Left ventricle myocardium inferior (tissue), 1 donor: ENCODE data around the gene MUS81. TPM values are rescaled to one million over a fixed set of nuclear protein-coding genes. Genes with fewer than 3 reads are reported as not detected.

ENCODE experiments used
- DNase-seq: peaks from one replicate; pipeline ENCODE4 v3.0.0-alpha.2; 2020
- H3K27ac ChIP-seq: fragments of 200-600 bp; replicated peaks from 2 replicates; pipeline ENCODE4 v1.8.0; 2021
- H3K27me3 ChIP-seq: fragments of 200-600 bp; 2 replicates; pipeline ENCODE4 v1.8.0; 2021; ENCODE audit warnings: low read depth
- H3K36me3 ChIP-seq: fragments of 200-600 bp; 2 replicates; pipeline ENCODE4 v1.8.0; 2021
- H3K4me1 ChIP-seq: fragments of 200-600 bp; 2 replicates; pipeline ENCODE4 v1.8.0; 2021
- H3K4me3 ChIP-seq: fragments of 200-600 bp; 2 replicates; pipeline ENCODE4 v1.8.0; 2021; ENCODE audit warnings: mild to moderate bottlenecking, moderate library complexity
- H3K9me3 ChIP-seq: fragments of 200-600 bp; replicated peaks from 2 replicates; pipeline ENCODE4 v1.8.0; 2021
- CTCF ChIP-seq: fragments of 200-600 bp; IDR thresholded peaks from 2 replicates; pipeline ENCODE4 v1.8.0; 2021; ENCODE audit warnings: antibody characterized with exemption, mild to moderate bottlenecking, borderline replicate concordance
- intact Hi-C: fragments of 100-400 bp; cut with micrococcal nuclease; formaldehyde crosslinking; loops from one replicate; pipeline ENCODE4 v1.11.0; 2022
- total RNA-seq: library from RNA; stranded (reverse); fragmentation: NEBNext Ultra II Directional; extraction: Animal tissue kit (Norgen Biotek cat#: 25700); gene quantifications from one replicate; pipeline ENCODE4 v1.2.1, GENCODE V29; 2021
- donor health status: DM: no; HTN: yes; CAD: no; lungs with severe emphysema.

MUS81 gene
- total RNA-seq, 1 donor from 2014 or later = 31.5 TPM

GRCh38 chr11:65850217-65851082 is 9.8 kb upstream of the MUS81 start:
- TF ChIP-seq CTCF = no peak
- Histone ChIP-seq H3K36me3 (peaks cover 50% of the 10 kb centered on the region), H3K9me3 (peaks cover 9% of the 10 kb centered on the region), H3K27ac (no peak overlapping the region), H3K27me3 (no peaks in the 10 kb centered on the region), H3K4me1 (peaks cover 19% of the 10 kb centered on the region), H3K4me3 (no peak overlapping the region)
- intact Hi-C loops = no loop called here
- no peak for DNase-seq

- Histone ChIP-seq H3K27me3 (no peaks in the 10 kb centered on the region), H3K4me3 (no peak overlapping the region), H3K27ac (no peak overlapping the region), H3K4me1 (peaks cover 26% of the 10 kb centered on the region), H3K9me3 (peaks cover 9% of the 10 kb centered on the region), H3K36me3 (peaks cover 57% of the 10 kb centered on the region)
- peak; percentile 26 for TF ChIP-seq CTCF
- intact Hi-C loops = no loop called here
- DNase-seq = no peak
These were observed 9.1 kb upstream of the MUS81 start for GRCh38 chr11:65851083-65851579.

GRCh38 chr11:65851811-65852507 is 8.3 kb upstream of the MUS81 start:
- no peaks in the 10 kb centered on the region for H3K27me3 ChIP-seq
- H3K9me3 ChIP-seq = peaks cover 9% of the 10 kb centered on the region
- peaks cover 60% of the 10 kb centered on the region for H3K36me3 ChIP-seq
- no peak for TF ChIP-seq CTCF
- H3K4me1 ChIP-seq = peaks cover 34% of the 10 kb centered on the region
- H3K27ac ChIP-seq = no peak overlapping the region
- H3K4me3 ChIP-seq = no peak overlapping the region
- intact Hi-C loops = no loop called here
- no peak for DNase-seq

GRCh38 chr11:65852508-65853245 is 7.6 kb upstream of the MUS81 start:
- H3K4me3 ChIP-seq = no peak overlapping the region
- intact Hi-C loops = no loop called here
- H3K27me3 ChIP-seq = no peaks in the 10 kb centered on the region
- no peak for DNase-seq
- H3K27ac ChIP-seq = no peak overlapping the region
- H3K9me3 ChIP-seq = peaks cover 9% of the 10 kb centered on the region
- peaks cover 41% of the 10 kb centered on the region for H3K4me1 ChIP-seq
- H3K36me3 ChIP-seq = peaks cover 60% of the 10 kb centered on the region
- TF ChIP-seq CTCF = no peak

GRCh38 chr11:65853246-65853979 is 6.8 kb upstream of the MUS81 start:
- Histone ChIP-seq H3K36me3 (peaks cover 60% of the 10 kb centered on the region), H3K4me3 (no peak overlapping the region), H3K27ac (no peak overlapping the region), H3K9me3 (peaks cover 9% of the 10 kb centered on the region), H3K27me3 (no peaks in the 10 kb centered on the region), H3K4me1 (peaks cover 44% of the 10 kb centered on the region)
- intact Hi-C loops = no loop called here
- DNase-seq = no peak
- TF ChIP-seq CTCF = no peak
